ENCODE measurements around the gene TCP1. TPM values are rescaled to one million over a fixed set of nuclear protein-coding genes. Genes with fewer than 3 reads are reported as not detected.

The TCP1 gene
- total and polyA plus RNA-seq, 2 of the 8 experiments (the other 6 are each of a cell fraction or from before 2014, with no cell fraction given) = 117 to 348 TPM

DNA sequence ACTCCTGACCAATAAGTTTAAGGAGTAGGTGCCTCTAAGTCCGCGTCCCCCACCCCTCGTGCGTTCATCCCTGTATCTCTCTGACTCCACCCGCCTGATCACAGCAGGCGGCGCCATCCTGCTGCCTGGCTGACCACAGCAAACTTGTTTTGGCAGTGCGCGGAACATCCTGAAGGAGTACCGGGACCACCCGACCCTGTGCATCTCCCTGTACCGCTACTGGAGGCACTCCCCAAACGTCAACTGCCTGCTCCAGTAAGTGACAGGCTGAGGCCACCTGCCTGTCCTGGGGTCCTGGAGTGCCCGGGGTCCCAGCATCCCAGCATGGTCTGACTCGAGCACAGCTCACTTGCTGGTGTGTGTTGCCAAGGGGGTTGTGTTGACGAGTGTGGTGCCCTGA lies 29.7 kb upstream of the TCP1 start:
- H3K9me3 ChIP-seq (ENCODE audit: insufficient read depth in 2 of 2, low read depth in 1 of 2, low read length in 1 of 2) = no peaks in the 10 kb centered on the region
- peaks cover 0 to 11% (median 5%) of the 10 kb centered on the region in 4 experiments; a peak in 5 of 7 replicates for H3K4me1 ChIP-seq (replicated peaks in 1 of 4; ENCODE audit: control insufficient read depth in 3 of 4, insufficient read depth in 4 of 4, low read length in 3 of 4)
- no peak overlapping the region for H4K5ac ChIP-seq (ENCODE audit: insufficient read length, low read depth, low read length)
- no peaks in the 10 kb centered on the region for H3K27me3 ChIP-seq (replicated peaks in 1 of 4; ENCODE audit: control insufficient read depth in 3 of 4, extremely low read depth in 1 of 4, insufficient read depth in 3 of 4, low read length in 3 of 4)
- FAIRE-seq (no peak), DNase-seq (ENCODE audit: low read depth in 1 of 2, low spot score in 2 of 2) (no peak)
- ChIA-PET POLR2A (ENCODE audit: partially characterized antibody) (interaction anchor here (0.7 to 1.4 kb wide), 6 partner anchors 13 to 39 kb away, joined by 3 read pairs; partner anchors contain the start of gene TCP1), CTCF (ENCODE audit: partially characterized antibody) (no interaction called here)
- no peak overlapping the region for H2BK20ac ChIP-seq (ENCODE audit: low read length)
- no peak overlapping the region for H4K91ac ChIP-seq (replicated peaks; ENCODE audit: insufficient read length, low read length)
- no peak overlapping the region for H3K4me2 ChIP-seq (ENCODE audit: insufficient read depth in 1 of 2, low read depth in 2 of 2, low read length in 2 of 2)
- no peak overlapping the region for H2BK5ac ChIP-seq (ENCODE audit: low read depth, low read length)
- H3K27ac ChIP-seq (ENCODE audit: low read depth, low read length) = no peak overlapping the region
- WGBS, 2 experiments (ENCODE audit: extremely low coverage in 1 of 2, insufficient coverage in 1 of 2, insufficient read length in 1 of 2, insufficient replicate concordance in 2 of 2, low coverage in 1 of 2, low lambda C conversion rate in 2 of 2, missing lambda C conversion rate in 1 of 2) = 92% methylated on average over 14 of the region's 16 CpGs; no CpG with 5 or more reads in 1 of the 2 experiments
- no peak overlapping the region for H3K4me3 ChIP-seq (ENCODE audit: extremely low read depth in 1 of 4, insufficient read depth in 2 of 4, low read depth in 3 of 4, low read length in 4 of 4)
- no peak overlapping the region for H3K9ac ChIP-seq (replicated peaks in 1 of 4; ENCODE audit: extremely low read depth in 1 of 4, low read depth in 3 of 4, low read length in 3 of 4)
- no peak overlapping the region for H2AFZ ChIP-seq (ENCODE audit: low read length)
- no peaks in the 10 kb centered on the region for H3K36me3 ChIP-seq (ENCODE audit: control insufficient read depth in 2 of 4, insufficient read depth in 4 of 4, low read length in 3 of 4)
- no peak overlapping the region for H2BK12ac ChIP-seq (ENCODE audit: low read depth, low read length)
- no peak overlapping the region for H3K14ac ChIP-seq (ENCODE audit: insufficient read length)
- H4K20me1 ChIP-seq (replicated peaks in 1 of 2; ENCODE audit: control insufficient read depth in 1 of 2, insufficient read depth in 2 of 2, low read length in 2 of 2) = peaks cover 0 to 2% of the 10 kb centered on the region in 2 experiments
- no peak overlapping the region; the same call in 1 of the 2 replicates for H4K8ac ChIP-seq (ENCODE audit: extremely low read depth, insufficient read depth, low read length)
- H3K23ac ChIP-seq (ENCODE audit: insufficient read length) = no peak overlapping the region
- no peak overlapping the region for H3K4ac ChIP-seq (replicated peaks; ENCODE audit: insufficient read length, low read depth, low read length)
- H2AK5ac ChIP-seq (ENCODE audit: low read depth, low read length) = no peak overlapping the region
- no peak overlapping the region for H2BK15ac ChIP-seq (ENCODE audit: low read length)
- H2BK120ac ChIP-seq (replicated peaks; ENCODE audit: low read depth, low read length) = no peak overlapping the region
- H3K18ac ChIP-seq (ENCODE audit: extremely low read depth, low read length) = no peak overlapping the region
- no peaks in the 10 kb centered on the region; a peak in 1 of 4 replicates for H3K79me2 ChIP-seq (ENCODE audit: control insufficient read depth in 1 of 2, insufficient read depth in 2 of 2, low read length in 2 of 2)
- no peaks in the 10 kb centered on the region for H3K23me2 ChIP-seq (ENCODE audit: low read depth, low read length)
- H3K79me1 ChIP-seq (ENCODE audit: low read depth, low read length) = no peaks in the 10 kb centered on the region
- H3K56ac ChIP-seq (replicated peaks; ENCODE audit: insufficient read length, low read depth, low read length) = no peak overlapping the region
- no peak for TF ChIP-seq JUND (IDR thresholded peaks at IDR 0.05; ENCODE audit: low read length)
- no peak for TF ChIP-seq CREB1 (IDR thresholded peaks at IDR 0.05)
